Endothelial cell (in vitro differentiated cells): ENCODE results near the gene CIBAR2. TPM values are rescaled to one million over a fixed set of nuclear protein-coding genes. Genes with fewer than 3 reads are reported as not detected.

Experiments used
- DNase-seq: peaks from one replicate; pipeline ENCODE4 v3.0.0; 2021; ENCODE audit warnings: low spot score
- H3K27ac Mint-ChIP-seq: one replicate; pipeline ENCODE4 v1.8.0; 2021; ENCODE audit warnings: mixed read lengths, inconsistent platforms; ENCODE audit not compliant: unreplicated experiment
- H3K27me3 Mint-ChIP-seq: one replicate; pipeline ENCODE4 v1.8.0; 2021; ENCODE audit warnings: mild to moderate bottlenecking, moderate library complexity, mixed read lengths, inconsistent platforms; ENCODE audit not compliant: unreplicated experiment
- H3K36me3 Mint-ChIP-seq: one replicate; pipeline ENCODE4 v1.8.0; 2021; ENCODE audit warnings: mild to moderate bottlenecking, low read depth, mixed read lengths, inconsistent platforms; ENCODE audit not compliant: unreplicated experiment
- H3K4me1 Mint-ChIP-seq: one replicate; pipeline ENCODE4 v1.8.0; 2021; ENCODE audit warnings: mild to moderate bottlenecking, mixed read lengths, inconsistent platforms; ENCODE audit not compliant: unreplicated experiment
- H3K4me3 Mint-ChIP-seq: one replicate; pipeline ENCODE4 v1.8.0; 2021; ENCODE audit warnings: mild to moderate bottlenecking, mixed read lengths, inconsistent platforms; ENCODE audit not compliant: unreplicated experiment
- H3K9me3 Mint-ChIP-seq: one replicate; pipeline ENCODE4 v1.8.0; 2021; ENCODE audit warnings: mixed read lengths, inconsistent platforms; ENCODE audit not compliant: unreplicated experiment
- total RNA-seq: library from RNA; stranded (reverse); fragmentation: NEBNext Ultra II Directional; extraction: Animal tissue kit (Norgen Biotek cat#: 25700); gene quantifications from one replicate; pipeline ENCODE4 v1.2.1, GENCODE V29; 2021; ENCODE audit not compliant: unreplicated experiment
- TF ChIP-seq, protein P1 (sequence below): fragments of 200-600 bp; sonication (generic); IDR thresholded peaks from one replicate; pipeline ENCODE4 v1.5.0; 2021; ENCODE audit warnings: antibody characterized with exemption; ENCODE audit not compliant: unreplicated experiment

CIBAR2 gene
- total RNA-seq, 1 donor from 2014 or later, result not detected

DNA sequence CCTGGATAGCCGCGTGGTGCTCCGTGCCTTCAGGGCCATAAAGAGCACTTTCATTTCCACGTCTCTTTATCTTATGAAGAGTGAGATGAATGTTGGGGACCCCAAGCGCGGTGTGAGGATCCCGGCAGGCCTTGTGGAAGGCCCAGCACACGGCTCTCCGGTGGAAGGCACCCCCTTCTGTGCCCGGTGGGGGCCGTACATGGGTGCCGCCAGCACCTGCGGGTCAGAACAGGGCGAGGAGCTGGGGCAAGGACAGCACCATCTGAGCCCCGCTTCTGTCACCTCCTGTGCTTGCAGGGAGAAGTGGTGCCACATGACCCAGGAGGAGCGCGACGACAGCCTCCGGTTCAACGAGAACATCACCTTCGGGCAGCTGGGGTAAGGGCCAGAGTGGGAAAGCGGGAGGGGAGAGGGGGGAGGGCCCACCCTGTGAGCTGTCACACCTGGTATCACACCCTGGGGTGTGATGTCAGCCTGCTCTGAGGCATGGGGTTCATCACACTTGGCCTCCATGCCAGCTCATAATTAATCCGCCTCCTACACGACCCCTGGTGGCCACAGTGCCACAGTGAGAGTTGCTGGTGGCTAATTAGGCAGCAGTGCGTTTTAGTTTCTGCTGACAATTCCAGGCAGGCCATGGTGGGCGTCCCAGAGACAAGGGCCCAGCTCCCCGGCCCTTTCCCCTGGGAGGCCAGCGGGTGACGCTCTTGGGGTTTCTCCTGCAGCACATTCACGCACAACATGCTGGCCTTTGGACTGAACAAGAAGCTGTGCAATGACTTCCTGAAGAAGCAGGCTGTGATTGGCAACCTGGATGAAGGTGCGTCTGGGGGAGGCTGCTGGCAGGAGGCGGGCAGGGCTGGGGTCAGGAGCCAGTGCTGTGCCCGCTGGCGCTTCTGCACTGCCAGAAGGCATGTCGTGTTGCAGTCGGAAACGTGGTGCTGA, 25.7 kb downstream of the CIBAR2 start:
- peaks cover 12% of the 10 kb centered on the region for H3K27me3 Mint-ChIP-seq
- H3K36me3 Mint-ChIP-seq, result no peaks in the 10 kb centered on the region
- peaks cover 18% of the 10 kb centered on the region for H3K4me1 Mint-ChIP-seq
- H3K4me3 Mint-ChIP-seq, result no peak overlapping the region
- DNase-seq, result peak; percentile 65
- TF ChIP-seq, protein P1, sequence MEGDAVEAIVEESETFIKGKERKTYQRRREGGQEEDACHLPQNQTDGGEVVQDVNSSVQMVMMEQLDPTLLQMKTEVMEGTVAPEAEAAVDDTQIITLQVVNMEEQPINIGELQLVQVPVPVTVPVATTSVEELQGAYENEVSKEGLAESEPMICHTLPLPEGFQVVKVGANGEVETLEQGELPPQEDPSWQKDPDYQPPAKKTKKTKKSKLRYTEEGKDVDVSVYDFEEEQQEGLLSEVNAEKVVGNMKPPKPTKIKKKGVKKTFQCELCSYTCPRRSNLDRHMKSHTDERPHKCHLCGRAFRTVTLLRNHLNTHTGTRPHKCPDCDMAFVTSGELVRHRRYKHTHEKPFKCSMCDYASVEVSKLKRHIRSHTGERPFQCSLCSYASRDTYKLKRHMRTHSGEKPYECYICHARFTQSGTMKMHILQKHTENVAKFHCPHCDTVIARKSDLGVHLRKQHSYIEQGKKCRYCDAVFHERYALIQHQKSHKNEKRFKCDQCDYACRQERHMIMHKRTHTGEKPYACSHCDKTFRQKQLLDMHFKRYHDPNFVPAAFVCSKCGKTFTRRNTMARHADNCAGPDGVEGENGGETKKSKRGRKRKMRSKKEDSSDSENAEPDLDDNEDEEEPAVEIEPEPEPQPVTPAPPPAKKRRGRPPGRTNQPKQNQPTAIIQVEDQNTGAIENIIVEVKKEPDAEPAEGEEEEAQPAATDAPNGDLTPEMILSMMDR, result peak; percentile 51
- H3K9me3 Mint-ChIP-seq, result no peaks in the 10 kb centered on the region
- H3K27ac Mint-ChIP-seq, result no peak overlapping the region

DNA sequence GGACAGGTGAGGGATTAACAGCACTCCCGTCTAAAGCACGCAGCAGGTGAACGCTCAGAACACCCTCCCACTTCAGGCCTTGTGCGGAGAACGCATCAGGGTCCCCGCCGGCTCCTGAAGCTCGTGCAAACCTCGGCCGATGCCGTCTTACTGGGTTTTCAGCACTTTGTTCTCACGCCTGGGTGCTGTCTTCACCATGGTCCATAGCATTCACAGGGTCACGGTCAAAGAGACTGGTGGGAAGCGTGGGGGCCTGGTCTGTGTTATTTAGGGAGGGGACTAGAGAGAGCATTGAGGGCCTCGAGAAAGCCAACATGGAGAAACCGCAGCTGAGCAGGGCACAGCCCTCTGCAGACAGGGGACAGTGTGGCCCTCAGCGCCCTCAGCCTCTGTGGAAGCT, 26.6 kb downstream of the CIBAR2 start:
- no peaks in the 10 kb centered on the region for H3K9me3 Mint-ChIP-seq
- H3K27ac Mint-ChIP-seq, result no peak overlapping the region
- no peaks in the 10 kb centered on the region for H3K36me3 Mint-ChIP-seq
- peaks cover 16% of the 10 kb centered on the region for H3K4me1 Mint-ChIP-seq
- H3K4me3 Mint-ChIP-seq, result no peak overlapping the region
- TF ChIP-seq, protein P1, result no peak
- H3K27me3 Mint-ChIP-seq, result peaks cover 16% of the 10 kb centered on the region
- DNase-seq, result no peak

DNA sequence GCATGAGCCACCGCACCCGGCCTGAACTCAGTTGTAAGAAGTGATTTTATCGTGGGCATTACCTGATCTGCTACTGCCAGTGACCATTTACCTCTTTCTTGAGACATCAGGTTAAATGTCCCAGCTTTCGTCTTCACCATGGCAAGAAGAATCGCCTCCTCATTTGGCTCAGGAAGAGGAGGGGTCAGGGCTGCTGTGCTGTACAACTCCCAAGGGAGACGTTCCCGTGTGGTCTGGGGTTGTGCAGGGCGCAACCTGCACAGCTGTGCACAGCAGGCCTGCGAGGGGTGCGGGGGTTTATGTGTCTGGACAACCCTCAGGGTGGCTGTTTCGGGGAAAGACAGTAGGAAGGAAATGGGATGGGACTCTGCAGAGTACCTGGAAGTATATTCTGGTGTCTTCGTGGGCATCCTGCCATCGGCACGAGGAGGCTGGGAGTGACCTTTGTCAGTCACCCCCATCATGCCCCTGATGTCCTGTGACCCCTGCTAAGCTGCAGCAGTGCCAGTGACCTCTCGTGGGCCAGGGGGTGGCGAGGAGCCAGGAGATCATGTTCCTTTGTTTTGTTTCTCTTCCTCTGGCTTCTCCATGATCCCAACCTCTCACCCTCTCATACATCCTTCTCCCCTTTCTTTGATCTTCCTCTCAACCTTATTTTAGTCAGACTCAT, 27.3 kb downstream of the CIBAR2 start:
- Mint-ChIP-seq H3K27ac (no peak overlapping the region), H3K4me3 (no peak overlapping the region), H3K4me1 (peaks cover 16% of the 10 kb centered on the region), H3K27me3 (peaks cover 14% of the 10 kb centered on the region), H3K36me3 (no peaks in the 10 kb centered on the region), H3K9me3 (no peaks in the 10 kb centered on the region)
- no peak for DNase-seq
- TF ChIP-seq, protein P1, result no peak

DNA sequence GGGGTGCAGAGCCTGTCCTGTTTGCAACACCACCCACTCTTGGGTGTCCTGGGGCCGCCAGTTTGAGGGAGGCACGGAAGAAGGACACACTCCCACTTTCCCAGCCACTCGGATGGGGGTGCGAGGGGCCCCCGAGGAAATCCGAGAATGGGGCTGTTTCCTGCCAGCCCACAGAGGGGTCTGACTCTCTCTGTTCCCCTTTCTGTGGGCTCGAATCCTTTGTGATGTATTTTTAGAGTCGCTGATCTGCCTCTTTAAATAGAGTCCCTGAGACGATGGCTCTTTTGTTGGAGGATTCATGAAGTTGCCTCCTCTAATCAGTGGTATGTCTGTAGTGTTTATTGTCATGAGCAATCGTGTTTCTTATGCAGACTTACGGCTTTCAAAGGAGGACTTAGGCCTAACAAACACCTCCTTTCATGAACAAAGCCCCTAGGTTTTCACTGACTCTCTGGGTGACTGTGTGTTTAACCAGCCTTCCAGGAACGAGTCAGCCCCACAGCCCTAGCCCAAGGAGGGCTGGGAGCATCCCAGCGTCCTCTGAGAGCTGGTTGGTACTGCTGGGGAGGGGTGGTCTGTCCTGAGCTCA, 29.1 kb downstream of the CIBAR2 start:
- H3K27ac Mint-ChIP-seq, result no peak overlapping the region
- TF ChIP-seq, protein P1, result no peak
- H3K27me3 Mint-ChIP-seq, result peaks cover 12% of the 10 kb centered on the region
- peak overlapping the region; percentile 44 for H3K4me3 Mint-ChIP-seq
- DNase-seq, result no peak
- peaks cover 12% of the 10 kb centered on the region for H3K4me1 Mint-ChIP-seq
- no peaks in the 10 kb centered on the region for H3K9me3 Mint-ChIP-seq
- peaks cover 1% of the 10 kb centered on the region for H3K36me3 Mint-ChIP-seq
